Muscle layer of duodenum (tissue), 2 donors: ENCODE results near the gene BEND3.

Source experiments
- H3K27ac ChIP-seq: one replicate; pipeline ENCODE4 v1.7.0; 2013; ENCODE audit warnings: mild to moderate bottlenecking, low read length
- H3K27me3 ChIP-seq: one replicate; pipeline ENCODE4 v1.7.0; 2013; ENCODE audit warnings: low read depth, mild to moderate bottlenecking, control low read depth, low read length
- H3K36me3 ChIP-seq, 2 donors: one replicate each; pipeline ENCODE4 v1.7.0; 2013; ENCODE audit warnings: low read length in 2 of 2, control low read depth in 1 of 2, mild to moderate bottlenecking in 1 of 2; ENCODE audit not compliant: insufficient read depth in 2 of 2, control insufficient read depth in 1 of 2
- H3K4me1 ChIP-seq, 2 donors: one replicate each; pipeline ENCODE4 v1.7.0; 2013; ENCODE audit warnings: low read length in 2 of 2, mild to moderate bottlenecking in 2 of 2, control low read depth in 1 of 2, moderate library complexity in 1 of 2; ENCODE audit not compliant: insufficient read depth in 2 of 2, control insufficient read depth in 1 of 2
- H3K4me3 ChIP-seq, 2 donors: one replicate each; pipeline ENCODE4 v1.7.0; 2013; ENCODE audit warnings: low read length in 2 of 2, low read depth in 1 of 2, mild to moderate bottlenecking in 1 of 2
- H3K9me3 ChIP-seq, 2 donors: one replicate each; pipeline ENCODE4 v1.7.0; 2013; ENCODE audit warnings: low read length in 2 of 2, control low read depth in 1 of 2, mild to moderate bottlenecking in 1 of 2; ENCODE audit not compliant: control insufficient read depth in 1 of 2
- donor health status: healthy.

The BEND3 gene

GRCh38 chr6:107060704-107061103 is 54.6 kb downstream of the BEND3 start:
- H3K4me3 ChIP-seq = no peak overlapping the region
- no peaks in the 10 kb centered on the region for H3K9me3 ChIP-seq
- no peaks in the 10 kb centered on the region for H3K36me3 ChIP-seq
- peaks cover 0 to 8% of the 10 kb centered on the region in 2 donors for H3K4me1 ChIP-seq
- H3K27ac ChIP-seq = no peak overlapping the region
- no peaks in the 10 kb centered on the region for H3K27me3 ChIP-seq

- Histone ChIP-seq H3K4me3 (no peak overlapping the region), H3K27ac (no peak overlapping the region), H3K27me3 (no peaks in the 10 kb centered on the region), H3K9me3 (no peaks in the 10 kb centered on the region), H3K36me3 (no peaks in the 10 kb centered on the region), H3K4me1 (peaks cover 0 to 4% of the 10 kb centered on the region in 2 donors)
Observed at GRCh38 chr6:107059606-107060005, 55.7 kb downstream of the BEND3 start.

- Histone ChIP-seq H3K27me3 (no peaks in the 10 kb centered on the region), H3K9me3 (no peaks in the 10 kb centered on the region), H3K27ac (no peak overlapping the region), H3K4me3 (no peak overlapping the region), H3K36me3 (no peaks in the 10 kb centered on the region), H3K4me1 (peaks cover 0 to 4% of the 10 kb centered on the region in 2 donors)
Observed at GRCh38 chr6:107057679-107058078, 57.6 kb downstream of the BEND3 start.

- Histone ChIP-seq H3K4me1 (peaks cover 0 to 4% of the 10 kb centered on the region in 2 donors), H3K4me3 (no peak overlapping the region), H3K9me3 (no peaks in the 10 kb centered on the region), H3K27ac (no peak overlapping the region), H3K27me3 (no peaks in the 10 kb centered on the region), H3K36me3 (peaks cover under 1 to 4% of the 10 kb centered on the region in 2 donors)
Observed at GRCh38 chr6:107056796-107057195, 58.5 kb downstream of the BEND3 start.

GRCh38 chr6:107047807-107048206 is 67.5 kb downstream of the BEND3 start:
- H3K27ac ChIP-seq = no peak overlapping the region
- no peaks in the 10 kb centered on the region for H3K4me1 ChIP-seq
- no peak overlapping the region for H3K4me3 ChIP-seq
- peaks cover 15 to 26% of the 10 kb centered on the region in 2 donors for H3K36me3 ChIP-seq
- no peaks in the 10 kb centered on the region for H3K27me3 ChIP-seq
- H3K9me3 ChIP-seq = no peaks in the 10 kb centered on the region

- Histone ChIP-seq H3K27me3 (no peaks in the 10 kb centered on the region), H3K4me3 (no peak overlapping the region), H3K36me3 (peaks cover 11 to 26% of the 10 kb centered on the region in 2 donors), H3K9me3 (no peaks in the 10 kb centered on the region), H3K27ac (no peak overlapping the region), H3K4me1 (no peaks in the 10 kb centered on the region)
Observed at GRCh38 chr6:107045826-107046675, 69.3 kb downstream of the BEND3 start.

GRCh38 chr6:107033126-107033525 is 82.2 kb downstream of the BEND3 start:
- Histone ChIP-seq H3K9me3 (no peaks in the 10 kb centered on the region), H3K27ac (no peak overlapping the region), H3K4me3 (no peak overlapping the region), H3K27me3 (no peaks in the 10 kb centered on the region), H3K36me3 (peaks cover 0 to 8% of the 10 kb centered on the region in 2 donors), H3K4me1 (peaks cover 0 to 11% of the 10 kb centered on the region in 2 donors)

- Histone ChIP-seq H3K36me3 (peaks cover 0 to 8% of the 10 kb centered on the region in 2 donors), H3K27me3 (no peaks in the 10 kb centered on the region), H3K4me1 (peaks cover 0 to 11% of the 10 kb centered on the region in 2 donors), H3K27ac (no peak overlapping the region), H3K9me3 (no peaks in the 10 kb centered on the region), H3K4me3 (no peak overlapping the region)
Observed at GRCh38 chr6:107032051-107032450, 83.3 kb downstream of the BEND3 start.

GRCh38 chr6:107030151-107030550 is 85.2 kb downstream of the BEND3 start:
- Histone ChIP-seq H3K4me3 (no peak overlapping the region), H3K4me1 (peaks cover 0 to 11% of the 10 kb centered on the region in 2 donors), H3K27me3 (no peaks in the 10 kb centered on the region), H3K36me3 (peaks cover 0 to 8% of the 10 kb centered on the region in 2 donors), H3K27ac (no peak overlapping the region), H3K9me3 (no peaks in the 10 kb centered on the region)

- H3K27ac ChIP-seq = no peak overlapping the region
- no peak overlapping the region for H3K4me3 ChIP-seq
- H3K27me3 ChIP-seq = no peaks in the 10 kb centered on the region
- no peaks in the 10 kb centered on the region for H3K9me3 ChIP-seq
- no peaks in the 10 kb centered on the region for H3K36me3 ChIP-seq
- H3K4me1 ChIP-seq = peaks cover 0 to 11% of the 10 kb centered on the region in 2 donors
Observed at GRCh38 chr6:107026965-107027364, 88.3 kb downstream of the BEND3 start.

GRCh38 chr6:107021446-107022185 is 93.7 kb downstream of the BEND3 start:
- no peaks in the 10 kb centered on the region for H3K4me1 ChIP-seq
- no peak overlapping the region for H3K27ac ChIP-seq
- H3K4me3 ChIP-seq = no peak overlapping the region
- no peaks in the 10 kb centered on the region for H3K36me3 ChIP-seq
- H3K27me3 ChIP-seq = no peaks in the 10 kb centered on the region
- H3K9me3 ChIP-seq = no peaks in the 10 kb centered on the region
